ENCODE measurements around the gene GGACT. TPM values are rescaled to one million over a fixed set of nuclear protein-coding genes. Genes with fewer than 3 reads are reported as not detected.
"Not testable (repeated sequence)": the region's sequence is repeated elsewhere in the genome, so short reads cannot be mapped to it uniquely, and the experiment has no call there.

GGACT gene
- total RNA-seq, 1 donor from 2014 or later: 4.7 TPM

DNA sequence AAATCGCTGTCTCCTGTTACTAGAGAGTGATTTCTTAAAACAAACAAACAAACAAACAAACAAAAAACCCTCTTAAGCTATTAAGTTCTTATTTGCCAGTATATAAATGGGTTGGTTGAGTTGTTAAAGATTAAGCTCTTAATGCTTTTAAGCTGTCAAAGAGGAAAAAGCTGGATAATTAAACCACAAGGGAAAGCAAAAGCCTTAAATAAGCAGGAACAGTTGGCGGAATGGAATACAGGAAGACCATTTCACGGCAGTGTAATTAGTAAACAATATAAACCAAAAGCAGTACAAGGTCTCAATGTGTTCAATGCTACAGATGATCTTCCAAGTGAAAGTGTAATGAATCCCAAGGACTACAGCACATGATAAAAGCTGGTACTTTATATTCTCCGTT is 32.2 kb upstream of the GGACT start:
- intact Hi-C loops (cut with DNase I): no loop called here
- DNase-seq (ENCODE audit: extremely low spot score in 2 of 2): no peak
- Histone ChIP-seq H3K27me3 (no peaks in the 10 kb centered on the region), H3K27ac (no peak overlapping the region), H3K4me3 (no peak overlapping the region), H3K4me1 (no peaks in the 10 kb centered on the region), H3K36me3 (peaks cover 0 to 20% of the 10 kb centered on the region in 2 donors), H3K9me3 (no peaks in the 10 kb centered on the region)
- TF ChIP-seq POLR2A (IDR thresholded peaks at IDR 0.05): no peak
- TF ChIP-seq CTCF (IDR thresholded peaks at IDR 0.05): no peak
- TF ChIP-seq POLR2AphosphoS5 (IDR thresholded peaks at IDR 0.05; ENCODE audit: insufficient read depth in 1 of 2, low read depth in 1 of 2): no peak

- no peaks in the 10 kb centered on the region for H3K27me3 ChIP-seq
- H3K27ac ChIP-seq: no peak overlapping the region
- TF ChIP-seq POLR2A (IDR thresholded peaks at IDR 0.05) (no peak), POLR2AphosphoS5 (IDR thresholded peaks at IDR 0.05; ENCODE audit: insufficient read depth in 1 of 2, low read depth in 1 of 2) (no peak), CTCF (IDR thresholded peaks at IDR 0.05) (no peak)
- H3K4me3 ChIP-seq: no peak overlapping the region
- intact Hi-C loops (cut with DNase I): no loop called here
- no peak for DNase-seq (ENCODE audit: extremely low spot score in 2 of 2)
- H3K9me3 ChIP-seq: no peaks in the 10 kb centered on the region
- H3K36me3 ChIP-seq: peaks cover 0 to 11% of the 10 kb centered on the region in 2 donors
- no peaks in the 10 kb centered on the region for H3K4me1 ChIP-seq
Measured at GRCh38 chr13:100619940-100620339, 31.4 kb upstream of the GGACT start.

GRCh38 chr13:100618897-100619296 is 30.3 kb upstream of the GGACT start:
- intact Hi-C loops (cut with DNase I); H3K36me3 ChIP-seq; H3K9me3 ChIP-seq; H3K4me3 ChIP-seq; H3K4me1 ChIP-seq; H3K27ac ChIP-seq; DNase-seq (ENCODE audit: extremely low spot score in 2 of 2); H3K27me3 ChIP-seq: not testable (repeated sequence)

DNA sequence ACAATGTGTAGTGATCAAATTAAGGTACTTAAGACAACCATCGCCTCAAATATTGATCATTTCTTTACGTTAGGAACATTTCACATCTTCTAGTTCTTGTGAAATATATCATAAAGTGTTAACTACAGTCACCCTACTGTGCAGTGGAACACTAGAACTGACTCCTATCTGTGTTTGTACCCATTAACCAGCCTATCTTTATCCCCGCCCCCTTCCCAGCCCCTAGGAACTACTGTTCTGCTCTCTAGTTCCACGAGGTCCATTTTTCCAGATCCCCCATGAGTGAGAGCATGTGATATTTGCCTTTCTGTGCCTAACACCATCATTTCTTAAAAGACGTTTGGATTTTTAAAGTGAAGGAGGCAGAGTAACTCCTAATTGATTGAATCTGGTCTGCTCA is 24.4 kb upstream of the GGACT start:
- Histone ChIP-seq H3K4me1 (no peaks in the 10 kb centered on the region), H3K36me3 (no peaks in the 10 kb centered on the region), H3K4me3 (no peak overlapping the region), H3K9me3 (no peaks in the 10 kb centered on the region), H3K27me3 (no peaks in the 10 kb centered on the region), H3K27ac (no peak overlapping the region)
- no peak for DNase-seq (ENCODE audit: extremely low spot score in 2 of 2)
- no peak for TF ChIP-seq POLR2AphosphoS5 (IDR thresholded peaks at IDR 0.05; ENCODE audit: insufficient read depth in 1 of 2, low read depth in 1 of 2)
- no peak for TF ChIP-seq CTCF (IDR thresholded peaks at IDR 0.05)
- TF ChIP-seq POLR2A (IDR thresholded peaks at IDR 0.05): no peak
- intact Hi-C loops (cut with DNase I): no loop called here

GRCh38 chr13:100611678-100612492 is 23.3 kb upstream of the GGACT start:
- H3K27ac ChIP-seq: no peak overlapping the region
- DNase-seq (ENCODE audit: extremely low spot score in 2 of 2): no peak
- TF ChIP-seq POLR2AphosphoS5 (IDR thresholded peaks at IDR 0.05; ENCODE audit: insufficient read depth in 1 of 2, low read depth in 1 of 2) (no peak), CTCF (IDR thresholded peaks at IDR 0.05) (no peak), POLR2A (IDR thresholded peaks at IDR 0.05) (no peak)
- H3K27me3 ChIP-seq: no peaks in the 10 kb centered on the region
- H3K36me3 ChIP-seq: no peaks in the 10 kb centered on the region
- H3K4me1 ChIP-seq: no peaks in the 10 kb centered on the region
- no peak overlapping the region for H3K4me3 ChIP-seq
- H3K9me3 ChIP-seq: no peaks in the 10 kb centered on the region
- intact Hi-C loops (cut with DNase I): no loop called here

Measured in vagina (tissue), 2 donors.